WTC11 (cell line): ENCODE results near the gene LGALS3.

Source experiments
- AR ChIP-seq: fragments of 250-450 bp; sonication (Bioruptor Pico); IDR thresholded peaks from 2 replicates; pipeline ENCODE4 v1.9.0; 2021; ENCODE audit warnings: mild to moderate bottlenecking
- ARID4B ChIP-seq: sonication (generic); formaldehyde crosslinking; IDR thresholded peaks from 2 replicates; pipeline ENCODE4 v1.8.0; 2023; ENCODE audit warnings: missing genetic modification reagents, mild to moderate bottlenecking, borderline replicate concordance
- CTCF ChIP-seq: fragments of 200-600 bp; IDR thresholded peaks from 2 replicates; pipeline ENCODE4 v1.8.0; 2022; ENCODE audit warnings: antibody characterized with exemption
- ELF4 ChIP-seq: sonication (generic); formaldehyde crosslinking; IDR thresholded peaks from 2 replicates; pipeline ENCODE4 v1.8.1; 2022; ENCODE audit warnings: low read depth, mild to moderate bottlenecking, moderate library complexity, missing genetic modification reagents
- GABPB1 ChIP-seq: sonication (generic); formaldehyde crosslinking; IDR thresholded peaks from 2 replicates; pipeline ENCODE4 v1.8.1; 2023; ENCODE audit warnings: mild to moderate bottlenecking, missing genetic modification reagents
- IRF2 ChIP-seq: sonication (generic); formaldehyde crosslinking; IDR thresholded peaks from 2 replicates; pipeline ENCODE4 v1.8.0; 2022; ENCODE audit warnings: low read depth, missing genetic modification reagents, borderline replicate concordance
- KAT7 ChIP-seq: sonication (generic); formaldehyde crosslinking; IDR thresholded peaks from 2 replicates; pipeline ENCODE4 v1.8.1; 2023; ENCODE audit warnings: missing genetic modification reagents, mild to moderate bottlenecking, borderline replicate concordance
- TEAD1 ChIP-seq: sonication (generic); formaldehyde crosslinking; IDR thresholded peaks from 2 replicates; pipeline ENCODE4 v1.8.0; 2022; ENCODE audit warnings: mild to moderate bottlenecking, missing genetic modification reagents
- ZNF512 ChIP-seq: sonication (generic); formaldehyde crosslinking; IDR thresholded peaks from 2 replicates; pipeline ENCODE4 v1.8.1; 2022; ENCODE audit warnings: missing genetic modification reagents, borderline replicate concordance
- TF ChIP-seq, protein P1 (sequence below): sonication (generic); formaldehyde crosslinking; IDR thresholded peaks from 2 replicates; pipeline ENCODE4 v1.8.1; 2023; ENCODE audit warnings: mild to moderate bottlenecking, missing genetic modification reagents, moderate library complexity
- TF ChIP-seq, protein P2 (sequence below): sonication (generic); formaldehyde crosslinking; IDR thresholded peaks from 2 replicates; pipeline ENCODE4 v1.8.0; 2023; ENCODE audit warnings: mild to moderate bottlenecking, missing genetic modification reagents

DNA sequence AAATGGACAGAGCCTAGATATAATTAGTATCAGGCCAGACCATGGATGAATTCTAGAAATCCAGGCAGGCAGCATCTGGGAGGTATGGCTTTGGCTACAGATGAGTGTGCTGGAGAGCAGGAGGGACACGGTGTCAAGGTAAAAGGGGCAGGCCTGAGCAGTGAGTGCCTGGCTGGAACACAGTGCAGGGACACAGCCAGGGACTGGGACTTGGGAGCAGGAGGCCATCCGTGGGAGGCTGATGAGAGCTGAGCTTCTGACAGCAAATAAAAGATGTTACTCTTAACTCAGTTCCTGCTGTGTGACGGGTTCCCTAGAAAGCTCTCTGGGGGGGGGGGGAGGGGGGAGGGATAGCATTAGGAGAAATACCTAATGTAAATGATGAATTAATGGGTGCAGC, 13.6 kb upstream of the LGALS3 start:
- TF ChIP-seq, protein P1, sequence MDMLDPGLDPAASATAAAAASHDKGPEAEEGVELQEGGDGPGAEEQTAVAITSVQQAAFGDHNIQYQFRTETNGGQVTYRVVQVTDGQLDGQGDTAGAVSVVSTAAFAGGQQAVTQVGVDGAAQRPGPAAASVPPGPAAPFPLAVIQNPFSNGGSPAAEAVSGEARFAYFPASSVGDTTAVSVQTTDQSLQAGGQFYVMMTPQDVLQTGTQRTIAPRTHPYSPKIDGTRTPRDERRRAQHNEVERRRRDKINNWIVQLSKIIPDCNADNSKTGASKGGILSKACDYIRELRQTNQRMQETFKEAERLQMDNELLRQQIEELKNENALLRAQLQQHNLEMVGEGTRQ (CRISPR knock-in tag), result no peak
- TF ChIP-seq IRF2 (CRISPR knock-in tag) (no peak), CTCF (no peak), ZNF512 (CRISPR knock-in tag) (no peak), KAT7 (no peak), TEAD1 (CRISPR knock-in tag) (no peak), GABPB1 (CRISPR knock-in tag) (no peak), AR (CRISPR knock-in tag) (no peak), ARID4B (no peak), ELF4 (CRISPR knock-in tag) (no peak)
- TF ChIP-seq, protein P2, sequence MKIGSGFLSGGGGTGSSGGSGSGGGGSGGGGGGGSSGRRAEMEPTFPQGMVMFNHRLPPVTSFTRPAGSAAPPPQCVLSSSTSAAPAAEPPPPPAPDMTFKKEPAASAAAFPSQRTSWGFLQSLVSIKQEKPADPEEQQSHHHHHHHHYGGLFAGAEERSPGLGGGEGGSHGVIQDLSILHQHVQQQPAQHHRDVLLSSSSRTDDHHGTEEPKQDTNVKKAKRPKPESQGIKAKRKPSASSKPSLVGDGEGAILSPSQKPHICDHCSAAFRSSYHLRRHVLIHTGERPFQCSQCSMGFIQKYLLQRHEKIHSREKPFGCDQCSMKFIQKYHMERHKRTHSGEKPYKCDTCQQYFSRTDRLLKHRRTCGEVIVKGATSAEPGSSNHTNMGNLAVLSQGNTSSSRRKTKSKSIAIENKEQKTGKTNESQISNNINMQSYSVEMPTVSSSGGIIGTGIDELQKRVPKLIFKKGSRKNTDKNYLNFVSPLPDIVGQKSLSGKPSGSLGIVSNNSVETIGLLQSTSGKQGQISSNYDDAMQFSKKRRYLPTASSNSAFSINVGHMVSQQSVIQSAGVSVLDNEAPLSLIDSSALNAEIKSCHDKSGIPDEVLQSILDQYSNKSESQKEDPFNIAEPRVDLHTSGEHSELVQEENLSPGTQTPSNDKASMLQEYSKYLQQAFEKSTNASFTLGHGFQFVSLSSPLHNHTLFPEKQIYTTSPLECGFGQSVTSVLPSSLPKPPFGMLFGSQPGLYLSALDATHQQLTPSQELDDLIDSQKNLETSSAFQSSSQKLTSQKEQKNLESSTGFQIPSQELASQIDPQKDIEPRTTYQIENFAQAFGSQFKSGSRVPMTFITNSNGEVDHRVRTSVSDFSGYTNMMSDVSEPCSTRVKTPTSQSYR (CRISPR knock-in tag), result no peak
